DND-41 (cell line): ENCODE measurements around the gene KRT71.

Experiments used
- ATAC-seq: fragments of 200-7000 bp; cut with Tn5 transposase; 3 replicates; pipeline ENCODE4 v1.9.1; 2021; ENCODE audit warnings: low read depth; ENCODE audit not compliant: insufficient read depth
- DNase-seq: peaks from one replicate; pipeline ENCODE4 v3.0.0-alpha.2; 2020
- H2AFZ ChIP-seq: 2 replicates; pipeline ENCODE4 v1.6.0; 2012; ENCODE audit warnings: low read depth, low read length
- H3K27ac ChIP-seq: 2 replicates; pipeline ENCODE4 v1.5.1; 2012; ENCODE audit warnings: low read length, inconsistent platforms
- H3K27me3 ChIP-seq: fragments of 200-600 bp; sonication (generic); 2 replicates; pipeline ENCODE4 v1.6.0; 2012; ENCODE audit warnings: low read length, mild to moderate bottlenecking, inconsistent platforms; ENCODE audit not compliant: insufficient read depth, poor library complexity
- H3K36me3 ChIP-seq: 2 replicates; pipeline ENCODE4 v1.5.1; 2012; ENCODE audit warnings: low read length, inconsistent platforms; ENCODE audit not compliant: insufficient read depth
- H3K4me1 ChIP-seq: 2 replicates; pipeline ENCODE4 v1.5.1; 2012; ENCODE audit warnings: mild to moderate bottlenecking, low read length; ENCODE audit not compliant: insufficient read depth
- H3K4me2 ChIP-seq: 2 replicates; pipeline ENCODE4 v1.6.0; 2012; ENCODE audit warnings: mild to moderate bottlenecking, moderate library complexity, low read length, inconsistent platforms; ENCODE audit not compliant: insufficient read depth
- H3K4me3 ChIP-seq, 2 experiments: fragments of 200-600 bp in 1 of 2; shearing (Covaris generic) in 1 of 2; 2 replicates each; pipeline ENCODE4 v1.5.1; 2012 to 2016; ENCODE audit warnings: inconsistent platforms in 2 of 2, low read length in 2 of 2, mild to moderate bottlenecking in 2 of 2, low read depth in 1 of 2, moderate library complexity in 1 of 2
- H3K79me2 ChIP-seq: 2 replicates; pipeline ENCODE4 v1.6.0; 2012; ENCODE audit warnings: low read length, inconsistent platforms; ENCODE audit not compliant: insufficient read depth
- H3K9ac ChIP-seq: 2 replicates; pipeline ENCODE4 v1.6.0; 2012; ENCODE audit warnings: low read depth, mild to moderate bottlenecking, inconsistent platforms, low read length, moderate library complexity
- H3K9me3 ChIP-seq: 2 replicates; pipeline ENCODE4 v1.5.1; 2012; ENCODE audit warnings: low read length, moderate library complexity, mild to moderate bottlenecking, inconsistent platforms; ENCODE audit not compliant: insufficient read depth, severe bottlenecking
- H4K20me1 ChIP-seq: 2 replicates; pipeline ENCODE4 v1.6.0; 2012; ENCODE audit warnings: low read length; ENCODE audit not compliant: insufficient read depth
- EZH2 ChIP-seq: IDR thresholded peaks from 3 replicates; pipeline ENCODE4 v1.6.1; 2012; ENCODE audit warnings: borderline replicate concordance, low read depth, mild to moderate bottlenecking, moderate library complexity, low read length, inconsistent platforms; ENCODE audit not compliant: severe bottlenecking
- TF ChIP-seq, protein P1 (sequence below): IDR thresholded peaks from 2 replicates; pipeline ENCODE4 v1.5.1; 2012; ENCODE audit warnings: borderline replicate concordance, low read length, moderate library complexity, mild to moderate bottlenecking; ENCODE audit not compliant: poor library complexity, severe bottlenecking; ENCODE audit errors: extremely low read depth

The KRT71 gene

DNA sequence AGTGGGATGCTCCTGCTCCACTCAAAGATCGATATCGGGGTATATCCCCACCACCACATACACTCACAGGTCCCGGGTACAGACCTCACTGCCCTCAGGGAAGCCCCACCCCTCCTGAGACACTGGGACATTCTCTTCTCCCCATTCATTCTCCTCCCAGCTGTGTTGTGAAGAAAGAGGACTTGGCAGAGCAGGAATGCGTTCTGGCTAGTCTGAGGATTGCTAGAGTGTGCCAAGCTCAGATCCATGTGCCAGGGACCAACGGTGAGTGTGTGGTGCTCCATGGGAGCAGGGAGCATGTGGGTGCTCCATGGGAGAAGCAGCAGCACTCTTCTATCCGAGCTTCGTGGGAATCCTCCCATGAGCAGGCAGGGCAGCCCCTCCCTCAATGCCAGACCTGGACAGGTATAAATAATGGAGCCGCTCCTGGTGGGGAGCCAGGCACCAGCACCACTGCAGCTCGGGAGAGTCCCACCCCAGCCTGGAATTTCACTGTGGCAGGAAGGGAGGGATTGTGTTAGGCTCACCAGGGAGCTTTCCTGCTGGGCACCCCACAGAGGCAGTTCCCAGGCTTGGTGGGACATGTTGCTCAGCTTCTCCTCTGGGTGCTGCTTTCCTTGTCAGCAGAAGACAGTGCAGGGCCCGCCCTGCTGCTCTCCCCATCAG lies 30.5 kb downstream of the KRT71 start:
- no peaks in the 10 kb centered on the region for H3K9me3 ChIP-seq
- no peak overlapping the region for H3K4me3 ChIP-seq
- no peaks in the 10 kb centered on the region; the same call in 1 of the 2 replicates for H4K20me1 ChIP-seq
- H3K27me3 ChIP-seq: peaks cover 13% of the 10 kb centered on the region
- no peaks in the 10 kb centered on the region for H3K79me2 ChIP-seq
- no peak overlapping the region for H3K9ac ChIP-seq
- no peak for DNase-seq
- no peak for TF ChIP-seq EZH2
- TF ChIP-seq, protein P1, sequence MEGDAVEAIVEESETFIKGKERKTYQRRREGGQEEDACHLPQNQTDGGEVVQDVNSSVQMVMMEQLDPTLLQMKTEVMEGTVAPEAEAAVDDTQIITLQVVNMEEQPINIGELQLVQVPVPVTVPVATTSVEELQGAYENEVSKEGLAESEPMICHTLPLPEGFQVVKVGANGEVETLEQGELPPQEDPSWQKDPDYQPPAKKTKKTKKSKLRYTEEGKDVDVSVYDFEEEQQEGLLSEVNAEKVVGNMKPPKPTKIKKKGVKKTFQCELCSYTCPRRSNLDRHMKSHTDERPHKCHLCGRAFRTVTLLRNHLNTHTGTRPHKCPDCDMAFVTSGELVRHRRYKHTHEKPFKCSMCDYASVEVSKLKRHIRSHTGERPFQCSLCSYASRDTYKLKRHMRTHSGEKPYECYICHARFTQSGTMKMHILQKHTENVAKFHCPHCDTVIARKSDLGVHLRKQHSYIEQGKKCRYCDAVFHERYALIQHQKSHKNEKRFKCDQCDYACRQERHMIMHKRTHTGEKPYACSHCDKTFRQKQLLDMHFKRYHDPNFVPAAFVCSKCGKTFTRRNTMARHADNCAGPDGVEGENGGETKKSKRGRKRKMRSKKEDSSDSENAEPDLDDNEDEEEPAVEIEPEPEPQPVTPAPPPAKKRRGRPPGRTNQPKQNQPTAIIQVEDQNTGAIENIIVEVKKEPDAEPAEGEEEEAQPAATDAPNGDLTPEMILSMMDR: no peak
- H3K4me2 ChIP-seq: no peak overlapping the region
- H3K4me1 ChIP-seq: no peaks in the 10 kb centered on the region
- H3K27ac ChIP-seq: no peak overlapping the region
- H2AFZ ChIP-seq: no peak overlapping the region
- no peak for ATAC-seq
- H3K36me3 ChIP-seq: no peaks in the 10 kb centered on the region

DNA sequence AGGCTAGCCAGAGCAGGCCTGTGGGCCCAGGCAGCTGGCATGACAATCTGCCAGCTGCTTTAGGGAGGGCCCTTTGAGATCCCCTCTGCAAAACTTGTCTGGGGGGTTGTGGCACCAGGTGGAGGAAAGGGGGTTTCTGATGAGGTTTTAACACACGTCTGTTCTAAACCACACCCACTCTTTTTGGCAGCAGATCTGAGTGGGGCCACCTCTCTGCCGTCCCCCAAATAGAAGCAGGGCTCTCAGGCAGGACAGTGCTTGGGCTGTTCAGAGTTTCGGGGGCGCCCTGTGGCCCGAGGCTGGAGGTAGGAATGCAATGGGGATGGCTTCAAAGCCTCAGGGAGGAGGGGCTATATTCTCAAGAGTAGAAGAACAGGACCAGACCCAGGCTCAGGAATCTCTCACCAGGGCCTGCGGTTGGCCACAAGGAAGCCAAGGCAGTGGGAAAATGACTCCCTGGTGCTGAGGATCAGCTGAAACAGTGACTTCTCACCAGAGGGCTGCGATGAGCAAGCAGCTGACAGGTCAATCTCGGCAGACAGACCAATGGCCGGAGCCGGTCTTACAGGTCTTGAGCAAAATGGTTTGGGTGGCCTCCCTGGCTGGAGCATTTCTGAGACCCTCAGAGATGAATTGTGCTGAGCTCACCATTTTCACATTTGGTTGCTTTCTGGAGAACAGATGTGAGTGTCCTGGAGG lies 31.2 kb downstream of the KRT71 start:
- H3K9me3 ChIP-seq: no peaks in the 10 kb centered on the region
- DNase-seq: no peak
- H3K27me3 ChIP-seq: peaks cover 13% of the 10 kb centered on the region
- no peak overlapping the region for H2AFZ ChIP-seq
- no peak overlapping the region for H3K27ac ChIP-seq
- no peaks in the 10 kb centered on the region for H3K36me3 ChIP-seq
- H3K79me2 ChIP-seq: no peaks in the 10 kb centered on the region
- H4K20me1 ChIP-seq: no peaks in the 10 kb centered on the region; the same call in 1 of the 2 replicates
- H3K9ac ChIP-seq: no peak overlapping the region
- H3K4me3 ChIP-seq: no peak overlapping the region
- no peak for TF ChIP-seq EZH2
- TF ChIP-seq, protein P1: no peak
- ATAC-seq: no peak
- no peak overlapping the region for H3K4me2 ChIP-seq
- no peaks in the 10 kb centered on the region for H3K4me1 ChIP-seq

DNA sequence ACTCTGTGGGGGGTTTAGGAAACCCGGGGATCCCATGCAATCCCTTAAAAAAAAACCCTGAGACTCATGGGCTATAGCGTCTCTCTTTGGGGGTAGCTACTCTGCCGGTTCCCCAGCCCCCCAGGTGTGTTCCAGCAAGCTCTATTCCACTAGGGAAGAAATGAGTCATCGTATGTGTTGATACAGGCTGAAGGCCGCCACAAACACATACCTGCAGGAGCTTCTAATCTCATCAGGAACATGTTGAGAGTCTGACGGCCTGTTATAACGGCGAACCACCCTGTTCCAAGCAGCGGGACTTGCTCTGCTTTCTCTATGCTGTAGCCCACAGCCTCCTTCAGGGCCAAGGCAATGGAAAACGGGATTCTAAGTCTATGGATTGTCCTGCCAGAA lies 31.8 kb downstream of the KRT71 start:
- Histone ChIP-seq H3K4me1 (no peaks in the 10 kb centered on the region), H3K9ac (no peak overlapping the region), H3K27me3 (peaks cover 13% of the 10 kb centered on the region), H3K9me3 (no peaks in the 10 kb centered on the region), H3K4me3 (no peak overlapping the region), H2AFZ (no peak overlapping the region), H3K4me2 (no peak overlapping the region), H3K36me3 (no peaks in the 10 kb centered on the region), H4K20me1 (no peaks in the 10 kb centered on the region; the same call in 1 of the 2 replicates), H3K27ac (no peak overlapping the region), H3K79me2 (no peaks in the 10 kb centered on the region)
- DNase-seq: no peak
- no peak for TF ChIP-seq EZH2
- TF ChIP-seq, protein P1: no peak
- no peak for ATAC-seq
